Caki2 (cell line): ENCODE results near the gene CFLAR. TPM values are rescaled to one million over a fixed set of nuclear protein-coding genes. Genes with fewer than 3 reads are reported as not detected.

Source experiments
- total RNA-seq: library from RNA; depleted of rRNA; stranded (reverse); fragments of >200 nt; shearing (Covaris generic); gene quantifications from 2 replicates; pipeline ENCODE4 v1.2.3, GENCODE V29; 2014; ENCODE audit warnings: low replicate concordance; rRNA removed

Gene CFLAR
- total RNA-seq, 1 experiment from 2014 or later: 99.7 TPM

Other genes starting within 250 kb of the CFLAR start
- 68.3 and 78.8 TPM in 2 replicates for gene PPIL3, start 227.1 kb upstream of the CFLAR start, total RNA-seq
- gene NIF3L1, start 226.8 kb upstream of the CFLAR start, total RNA-seq: 57.7 and 87.3 TPM in 2 replicates
- gene ORC2, start 152.5 kb upstream of the CFLAR start, total RNA-seq: 12.9 and 20.9 TPM in 2 replicates
- gene HYCC2, start 44.5 kb upstream of the CFLAR start, total RNA-seq: 0.70 and 2.8 TPM in 2 replicates
- 210 and 256 TPM in 2 replicates for gene NDUFB3, start 44.2 kb upstream of the CFLAR start, total RNA-seq
- gene CASP10, start 67.0 kb downstream of the CFLAR start, total RNA-seq: 7.3 and 8.5 TPM in 2 replicates
- gene CASP8, start 144.4 kb downstream of the CFLAR start, total RNA-seq: 52.0 and 58.7 TPM in 2 replicates
- 1.2 TPM in 1 of 2 replicates, not detected in the other for gene FLACC1, start 241.2 kb downstream of the CFLAR start, total RNA-seq